GM10266 (cell line): ENCODE data around the gene CPLX4.
"Not testable (repeated sequence)": the region's sequence is repeated elsewhere in the genome, so short reads cannot be mapped to it uniquely, and the experiment has no call there.

ENCODE experiments used
- DNase-seq: peaks from one replicate; pipeline ENCODE4 v3.0.0; 2012; ENCODE audit errors: extremely low spot score
- CTCF ChIP-seq: IDR thresholded peaks from 2 replicates; pipeline ENCODE4 v1.5.1; 2012; ENCODE audit warnings: mild to moderate bottlenecking, low read depth; ENCODE audit not compliant: control insufficient read depth, insufficient read depth; ENCODE audit errors: missing control alignments

Gene CPLX4

GRCh38 chr18:59266886-59267502 is 51.5 kb downstream of the CPLX4 start:
- peak; percentile 19 for DNase-seq
- TF ChIP-seq CTCF, result no peak

- TF ChIP-seq CTCF, result no peak
- DNase-seq, result no peak
Observed at GRCh38 chr18:59266459-59266858, 52.0 kb downstream of the CPLX4 start.

- no peak for DNase-seq
- no peak for TF ChIP-seq CTCF
Observed at GRCh38 chr18:59265974-59266369, 52.5 kb downstream of the CPLX4 start.

- DNase-seq, result peak; percentile 74
- TF ChIP-seq CTCF, result no peak
Observed at GRCh38 chr18:59265246-59265973, 53.0 kb downstream of the CPLX4 start.

GRCh38 chr18:59264651-59265245 is 53.7 kb downstream of the CPLX4 start:
- no peak for TF ChIP-seq CTCF
- DNase-seq, result peak; percentile 20

GRCh38 chr18:59264121-59264571 is 54.3 kb downstream of the CPLX4 start:
- no peak for DNase-seq
- no peak for TF ChIP-seq CTCF

- no peak for DNase-seq
Observed at GRCh38 chr18:59263661-59264060, 54.8 kb downstream of the CPLX4 start.

GRCh38 chr18:59262243-59262642 is 56.2 kb downstream of the CPLX4 start:
- DNase-seq, result not testable (repeated sequence)

More at GRCh38 chr18:59263661-59264060, 54.8 kb downstream of the CPLX4 start:
- no peak for TF ChIP-seq CTCF

GRCh38 chr18:59261842-59262241 is 56.6 kb downstream of the CPLX4 start:
- not testable (repeated sequence) for DNase-seq

GRCh38 chr18:59255491-59255890 is 63.0 kb downstream of the CPLX4 start:
- DNase-seq, result not testable (repeated sequence)
